HG03280 (cell line): ENCODE data around the gene MUTYH.
"Not testable (repeated sequence)": the region's sequence is repeated elsewhere in the genome, so short reads cannot be mapped to it uniquely, and the experiment has no call there.

Source experiments
- ATAC-seq: cut with Tn5 transposase; IDR thresholded peaks from one replicate; pipeline ENCODE4 v1.9.1; 2021; ENCODE audit warnings: mild to moderate bottlenecking, moderate library complexity; ENCODE audit not compliant: unreplicated experiment

Gene MUTYH

GRCh38 chr1:45325851-45326506 lies 14.3 kb downstream of the MUTYH start:
- ATAC-seq = no peak

- ATAC-seq = no peak
Observed at GRCh38 chr1:45322486-45323040, 17.7 kb downstream of the MUTYH start.

- no peak for ATAC-seq
Observed at GRCh38 chr1:45321444-45321843, 18.8 kb downstream of the MUTYH start.

- no peak for ATAC-seq
Observed at GRCh38 chr1:45319761-45320160, 20.5 kb downstream of the MUTYH start.

- no peak for ATAC-seq
Observed at GRCh38 chr1:45317166-45317565, 23.1 kb downstream of the MUTYH start.

- no peak for ATAC-seq
Observed at GRCh38 chr1:45314266-45314665, 26.0 kb downstream of the MUTYH start.

GRCh38 chr1:45306905-45307304 lies 33.3 kb downstream of the MUTYH start:
- no peak for ATAC-seq

GRCh38 chr1:45306319-45306718 lies 33.9 kb downstream of the MUTYH start:
- no peak for ATAC-seq

GRCh38 chr1:45305231-45305630 lies 35.0 kb downstream of the MUTYH start:
- ATAC-seq = no peak

GRCh38 chr1:45304311-45305081 lies 35.7 kb downstream of the MUTYH start:
- peak; percentile 3 for ATAC-seq

GRCh38 chr1:45303520-45304310 lies 36.5 kb downstream of the MUTYH start:
- peak; percentile 67 for ATAC-seq

- no peak for ATAC-seq
Observed at GRCh38 chr1:45302505-45303150, 37.6 kb downstream of the MUTYH start.

GRCh38 chr1:45300669-45300997 lies 39.6 kb downstream of the MUTYH start:
- ATAC-seq = no peak

GRCh38 chr1:45299981-45300668 lies 40.1 kb downstream of the MUTYH start:
- no peak for ATAC-seq

- ATAC-seq = no peak
Observed at GRCh38 chr1:45299296-45299695, 40.9 kb downstream of the MUTYH start.

- no peak for ATAC-seq
Observed at GRCh38 chr1:45297666-45298356, 42.4 kb downstream of the MUTYH start.

GRCh38 chr1:45291716-45292115 lies 48.5 kb downstream of the MUTYH start:
- ATAC-seq = no peak

- not testable (repeated sequence) for ATAC-seq
Observed at GRCh38 chr1:45291002-45291401, 49.2 kb downstream of the MUTYH start.

- not testable (repeated sequence) for ATAC-seq
Observed at GRCh38 chr1:45286521-45286920, 53.7 kb downstream of the MUTYH start.

- not testable (repeated sequence) for ATAC-seq
Observed at GRCh38 chr1:45284858-45285257, 55.4 kb downstream of the MUTYH start.
